Measurements from ENCODE around the gene ENO4. TPM values are rescaled to one million over a fixed set of nuclear protein-coding genes. Genes with fewer than 3 reads are reported as not detected.

The ENO4 gene
- total RNA-seq, 1 experiment from 2014 or later, result 0.42 TPM

GRCh38 chr10:116827214-116827671 is 22.1 kb upstream of the ENO4 start (continued):
- TF ChIP-seq ZBTB43 (CRISPR knock-in tag; IDR thresholded peaks at IDR 0.05), result no peak
- TF ChIP-seq AFF4 (CRISPR knock-in tag; IDR thresholded peaks at IDR 0.05; ENCODE audit: borderline replicate concordance), result no peak
- no peak for TF ChIP-seq MAX (CRISPR knock-in tag; IDR thresholded peaks at IDR 0.05)

- Mint-ChIP-seq H3K27ac (no peak overlapping the region), H3K4me3 (no peak overlapping the region), H3K9me3 (no peaks in the 10 kb centered on the region), H3K4me1 (peaks cover 25% of the 10 kb centered on the region), H3K36me3 (no peaks in the 10 kb centered on the region), H3K27me3 (ENCODE audit: low read depth) (no peaks in the 10 kb centered on the region)
- DNase-seq (ENCODE audit: low spot score) (no peak), ATAC-seq (no peak)
- ChIA-PET POLR2A (no interaction called here), CTCF (interaction anchor here (0.8 to 1.6 kb wide), 9 partner anchors 8 to 347 kb away, joined by 3 to 12 read pairs (median 6); no protein-coding TSS in a partner anchor)
- TF ChIP-seq CBFB (CRISPR knock-in tag; IDR thresholded peaks at IDR 0.05; ENCODE audit: low read depth), result no peak
- TF ChIP-seq ZSCAN18 (CRISPR knock-in tag; IDR thresholded peaks at IDR 0.05), result no peak
- no peak for TF ChIP-seq GABPB1 (CRISPR knock-in tag; IDR thresholded peaks at IDR 0.05)
- TF ChIP-seq SMAD4 (CRISPR knock-in tag; IDR thresholded peaks at IDR 0.05), result no peak
- no peak for TF ChIP-seq NR2C2 (CRISPR knock-in tag; IDR thresholded peaks at IDR 0.05)
- TF ChIP-seq ZNF416 (CRISPR knock-in tag; IDR thresholded peaks at IDR 0.05), result no peak
- no peak for TF ChIP-seq NR3C1 (CRISPR knock-in tag; conservative IDR thresholded peaks at IDR 0.05; ENCODE audit: low read depth)
- TF ChIP-seq JUN (CRISPR knock-in tag; IDR thresholded peaks at IDR 0.05), result no peak
- no peak for TF ChIP-seq ELF4 (CRISPR knock-in tag; IDR thresholded peaks at IDR 0.05; ENCODE audit: low read depth)
- no peak for TF ChIP-seq ZNF121 (CRISPR knock-in tag; IDR thresholded peaks at IDR 0.05)
- no peak for TF ChIP-seq EMX1 (CRISPR knock-in tag; IDR thresholded peaks at IDR 0.05)
- TF ChIP-seq FOXP1 (CRISPR knock-in tag; IDR thresholded peaks at IDR 0.05; ENCODE audit: borderline replicate concordance), result no peak
- no peak for TF ChIP-seq OVOL2 (CRISPR knock-in tag; IDR thresholded peaks at IDR 0.05; ENCODE audit: borderline replicate concordance)
- no peak for TF ChIP-seq MYBL2 (CRISPR knock-in tag; IDR thresholded peaks at IDR 0.05)
- no peak for TF ChIP-seq HMGXB4 (CRISPR knock-in tag; IDR thresholded peaks at IDR 0.05)
- TF ChIP-seq RELA (CRISPR knock-in tag; IDR thresholded peaks at IDR 0.05; ENCODE audit: borderline replicate concordance), result no peak
- TF ChIP-seq ZBTB21 (CRISPR knock-in tag; IDR thresholded peaks at IDR 0.05; ENCODE audit: borderline replicate concordance), result no peak
- no peak for TF ChIP-seq TEAD4 (CRISPR knock-in tag; IDR thresholded peaks at IDR 0.05)
- no peak for TF ChIP-seq GTF2I (CRISPR knock-in tag; conservative IDR thresholded peaks at IDR 0.05)
These were observed 21.2 kb upstream of the ENO4 start for GRCh38 chr10:116828116-116828515.

Data from WTC11 (cell line).